H1 (cell line): ENCODE results near the gene TCEANC2. TPM values are rescaled to one million over a fixed set of nuclear protein-coding genes. Genes with fewer than 3 reads are reported as not detected.

Experiments
- CBX5 ChIP-seq: fragments of 300-800, 300-1000 bp; sonication (generic); IDR thresholded peaks from 2 replicates; pipeline ENCODE4 v1.7.1; 2016; ENCODE audit warnings: antibody characterized with exemption, low read length, low read depth
- EP300 ChIP-seq, 2 experiments: IDR thresholded peaks; 1 replicate in 1 of 2; 2 replicates in 1 of 2; pipeline ENCODE4 v1.6.1; 2011 to 2012; ENCODE audit warnings: low read depth in 2 of 2, low read length in 2 of 2, mild to moderate bottlenecking in 2 of 2, borderline replicate concordance in 1 of 2, inconsistent platforms in 1 of 2, moderate library complexity in 1 of 2
- GTF2F1 ChIP-seq: IDR thresholded peaks from 2 replicates; pipeline ENCODE4 v1.6.1; 2012; ENCODE audit warnings: low read depth, low read length, improper control_type of control experiment, borderline replicate concordance
- TAF1 ChIP-seq: IDR thresholded peaks from 2 replicates; pipeline ENCODE4 v1.6.1; 2011; ENCODE audit warnings: mild to moderate bottlenecking, low read depth, low read length
- TCF12 ChIP-seq: IDR thresholded peaks from 2 replicates; pipeline ENCODE4 v1.6.1; 2011; ENCODE audit warnings: low read depth, mild to moderate bottlenecking, low read length
- YY1 ChIP-seq: IDR thresholded peaks from 2 replicates; pipeline ENCODE4 v1.6.1; 2011; ENCODE audit warnings: low read depth, mild to moderate bottlenecking, low read length
- polyA plus RNA-seq, 7 experiments: library from polyadenylated mRNA; depleted of rRNA in 3 of 7; stranded (reverse) in 5 of 7; unstranded in 2 of 7; fragments of >200 nt in 5 of 7; fragments of 200-250 nt in 2 of 7; gene quantifications; 1 replicate in 5 of 7; 2 replicates in 1 of 7; 4 replicates in 1 of 7; pipeline versions ENCODE4 v1.2.1 to v1.2.3, GENCODE V29; 2011 to 2013; ENCODE audit warnings: missing spikeins in 2 of 7, mixed read lengths in 2 of 7
- total RNA-seq: library from RNA; stranded (reverse); fragmentation: NEBNext Ultra II Directional; extraction: Animal tissue kit (Norgen Biotek cat#: 25700); gene quantifications from 2 replicates; pipeline ENCODE4 v1.2.1, GENCODE V29; 2021

TCEANC2 gene
- total and polyA plus RNA-seq, 2 of the 8 experiments (the other 6 are each of a cell fraction or from before 2014, with no cell fraction given): 4.2 to 8.2 TPM

GRCh38 chr1:54077359-54077758, 24.0 kb downstream of the TCEANC2 start (continued):
- no peak for TF ChIP-seq CBX5
- TF ChIP-seq YY1: no peak
- no peak for TF ChIP-seq TCF12
- TF ChIP-seq TAF1: no peak
- TF ChIP-seq EP300 (IDR thresholded peaks at IDR 0.05; ENCODE audit: borderline replicate concordance in 1 of 2, low read depth in 2 of 2, low read length in 2 of 2): no peak
- TF ChIP-seq GTF2F1: no peak
